T-cell (primary cell): ENCODE measurements around the gene DOK1. TPM values are rescaled to one million over a fixed set of nuclear protein-coding genes. Genes with fewer than 3 reads are reported as not detected.

Source experiments
- ATAC-seq, 4 experiments: fragments of 200-7000 bp in 3 of 4; fragments of 150-1000 bp in 1 of 4; cut with Tn5 transposase; replicated peaks in 1 of 4; 1 replicate in 3 of 4; 2 replicates in 1 of 4; pipeline ENCODE4 v1.10.0; 2021; ENCODE audit warnings: moderate library complexity in 3 of 4, mild to moderate bottlenecking in 2 of 4, moderate number of reproducible peaks in 1 of 4
- CTCF ChIA-PET, 2 donors: fragments of 300-600 bp; sonication (Branson Sonifier 250); formaldehyde crosslinking; loops; one replicate each; lab custom pipeline; 2022; ENCODE audit warnings: antibody characterized with exemption in 2 of 2; lab: Charles Lee
- POLR2A ChIA-PET, 2 donors: fragments of 300-600 bp; sonication (Branson Sonifier 250); formaldehyde crosslinking; loops; one replicate each; lab custom pipeline; 2022; ENCODE audit warnings: antibody characterized with exemption in 2 of 2; lab: Charles Lee
- DNase-seq, 35 experiments: peaks; one replicate each; pipeline versions ENCODE4 v3.0.0 to v3.0.0-alpha.2; 2013 to 2023
- H3K27ac ChIP-seq: one replicate; pipeline ENCODE4 v1.5.1; 2013; ENCODE audit warnings: low read length
- H3K27me3 ChIP-seq, 2 experiments: replicated peaks in 1 of 2; 1 replicate in 1 of 2; 2 replicates in 1 of 2; pipeline versions ENCODE4 v1.6.1 to v1.7.0; 2013; ENCODE audit warnings: low read length in 1 of 2, mixed read lengths in 1 of 2; ENCODE audit not compliant: control insufficient read depth in 2 of 2, insufficient read depth in 2 of 2; ENCODE audit errors: extremely low read depth in 1 of 2
- H3K36me3 ChIP-seq, 2 donors: 1 replicate in 1 of 2; 2 replicates in 1 of 2; pipeline versions ENCODE4 v1.6.1 to v1.7.0; 2013; ENCODE audit warnings: low read length in 1 of 2; ENCODE audit not compliant: control insufficient read depth in 2 of 2, insufficient read depth in 1 of 2; ENCODE audit errors: extremely low read depth in 1 of 2
- H3K4me1 ChIP-seq, 2 experiments: 1 replicate in 1 of 2; 2 replicates in 1 of 2; pipeline versions ENCODE4 v1.6.1 to v1.7.0; 2013; ENCODE audit warnings: low read length in 2 of 2, mixed read lengths in 1 of 2; ENCODE audit not compliant: insufficient read depth in 2 of 2, control insufficient read depth in 1 of 2; ENCODE audit errors: extremely low read depth in 1 of 2
- H3K4me3 ChIP-seq, 2 donors: 1 replicate in 1 of 2; 2 replicates in 1 of 2; pipeline versions ENCODE4 v1.5.1 to v1.7.0; 2013; ENCODE audit warnings: mild to moderate bottlenecking in 2 of 2, low read length in 1 of 2, moderate library complexity in 1 of 2; ENCODE audit not compliant: control insufficient read depth in 1 of 2; ENCODE audit errors: extremely low read depth in 1 of 2
- H3K9me3 ChIP-seq: 2 replicates; pipeline ENCODE4 v1.7.0; 2013
- H3K27ac Mint-ChIP-seq, 2 donors: one replicate each; pipeline ENCODE4 v1.8.0; 2020 to 2021; ENCODE audit warnings: mild to moderate bottlenecking in 2 of 2, mixed read lengths in 2 of 2
- H3K27me3 Mint-ChIP-seq, 2 donors: one replicate each; pipeline ENCODE4 v1.8.0; 2021 to 2022; ENCODE audit warnings: mixed read lengths in 2 of 2
- H3K36me3 Mint-ChIP-seq: one replicate; pipeline ENCODE4 v1.8.0; 2021; ENCODE audit warnings: mixed read lengths
- H3K4me1 Mint-ChIP-seq, 3 donors: one replicate each; pipeline ENCODE4 v1.8.0; 2020 to 2022; ENCODE audit warnings: mixed read lengths in 3 of 3, mild to moderate bottlenecking in 1 of 3
- H3K4me3 Mint-ChIP-seq, 3 donors: one replicate each; pipeline ENCODE4 v1.8.0; 2020 to 2022; ENCODE audit warnings: mild to moderate bottlenecking in 3 of 3, mixed read lengths in 3 of 3, moderate library complexity in 3 of 3
- H3K9me3 Mint-ChIP-seq, 3 donors: one replicate each; pipeline ENCODE4 v1.8.0; 2020 to 2022; ENCODE audit warnings: mixed read lengths in 3 of 3
- WGBS: methylation state at CpG from one replicate; pipeline ENCODE4 v1.1.5; 2013; ENCODE audit warnings: missing lambda C conversion rate; ENCODE audit not compliant: insufficient coverage; 5-methylcytosine and 5-hydroxymethylcytosine counted together
- total RNA-seq, 35 experiments: library from RNA in 6 of 35; stranded (reverse) in 6 of 35; fragments of 120-200 nt in 1 of 35; gene quantifications; one replicate each; pipeline versions ENCODE4 v1.2.1 to v1.2.4 and lab custom pipeline; 2013 to 2026

DOK1 gene
- total RNA-seq, 5 donors from 2014 or later (not counting 1 experiment from before 2014, with no cell fraction given) = 9.6 to 36.5 (median 33.0) TPM

DNA sequence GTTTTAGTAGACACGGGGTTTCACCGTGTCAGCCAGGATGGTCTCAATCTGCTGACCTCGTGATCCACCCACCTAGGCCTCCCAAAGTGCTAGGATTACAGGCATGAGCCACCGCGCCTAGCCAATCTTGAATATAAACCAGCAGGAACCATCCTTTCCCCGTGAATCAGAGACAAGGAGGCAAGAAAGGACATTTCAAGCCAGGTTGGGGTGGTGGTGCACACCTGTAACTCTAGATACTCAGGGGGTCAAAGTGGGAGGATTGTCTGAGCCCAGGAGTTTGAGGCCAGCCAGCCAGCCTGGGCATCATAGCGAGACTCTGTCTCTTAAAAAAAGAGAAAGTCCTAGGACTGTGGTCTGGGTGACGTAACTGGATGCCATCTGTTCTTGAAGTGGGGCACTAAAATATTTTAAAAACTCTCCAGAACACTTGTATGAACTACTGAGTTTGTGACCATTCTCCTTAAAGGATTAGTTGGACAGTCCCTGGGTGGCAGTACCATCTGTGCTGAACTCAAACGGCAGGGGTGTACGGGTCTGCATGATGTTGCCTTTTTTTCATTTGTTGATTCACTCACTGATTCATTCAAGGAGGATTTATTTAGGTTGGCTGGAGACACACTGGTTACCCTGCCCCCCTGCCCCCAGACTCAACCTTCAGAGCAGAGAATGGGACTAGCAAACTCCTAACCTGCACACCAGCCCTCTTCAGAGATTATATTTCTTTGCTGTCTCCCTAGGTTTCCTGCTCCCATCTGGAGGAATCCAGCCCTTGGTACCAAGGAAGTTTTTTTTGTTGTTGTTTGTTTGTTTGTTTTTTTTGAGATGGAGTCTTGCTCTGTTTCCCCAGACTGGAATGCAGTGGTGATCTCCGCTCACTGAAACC is 43.2 kb upstream of the DOK1 start:
- H3K27ac Mint-ChIP-seq = peak overlapping the region in 1 of 2 donors; percentile 19
- peaks cover 14 to 49% of the 10 kb centered on the region in 2 experiments for H3K4me1 ChIP-seq
- H3K4me3 ChIP-seq = no peak overlapping the region
- POLR2A ChIA-PET = no interaction called here
- WGBS = 58% methylated on average over 3 of the region's 11 CpGs
- no peak overlapping the region for H3K4me3 Mint-ChIP-seq
- ATAC-seq = no peak
- peaks cover 8% of the 10 kb centered on the region for H3K36me3 Mint-ChIP-seq
- no peaks in the 10 kb centered on the region for H3K36me3 ChIP-seq
- CTCF ChIA-PET = no interaction called here
- H3K27me3 ChIP-seq = peaks cover 7 to 63% of the 10 kb centered on the region in 2 experiments
- peaks cover 23 to 36% of the 10 kb centered on the region in 2 donors for H3K27me3 Mint-ChIP-seq
- H3K27ac ChIP-seq = no peak overlapping the region
- H3K9me3 ChIP-seq = no peaks in the 10 kb centered on the region
- H3K4me1 Mint-ChIP-seq = peaks cover 33 to 45% (median 36%) of the 10 kb centered on the region in 3 donors
- H3K9me3 Mint-ChIP-seq = no peaks in the 10 kb centered on the region
- no peak for DNase-seq

DNA sequence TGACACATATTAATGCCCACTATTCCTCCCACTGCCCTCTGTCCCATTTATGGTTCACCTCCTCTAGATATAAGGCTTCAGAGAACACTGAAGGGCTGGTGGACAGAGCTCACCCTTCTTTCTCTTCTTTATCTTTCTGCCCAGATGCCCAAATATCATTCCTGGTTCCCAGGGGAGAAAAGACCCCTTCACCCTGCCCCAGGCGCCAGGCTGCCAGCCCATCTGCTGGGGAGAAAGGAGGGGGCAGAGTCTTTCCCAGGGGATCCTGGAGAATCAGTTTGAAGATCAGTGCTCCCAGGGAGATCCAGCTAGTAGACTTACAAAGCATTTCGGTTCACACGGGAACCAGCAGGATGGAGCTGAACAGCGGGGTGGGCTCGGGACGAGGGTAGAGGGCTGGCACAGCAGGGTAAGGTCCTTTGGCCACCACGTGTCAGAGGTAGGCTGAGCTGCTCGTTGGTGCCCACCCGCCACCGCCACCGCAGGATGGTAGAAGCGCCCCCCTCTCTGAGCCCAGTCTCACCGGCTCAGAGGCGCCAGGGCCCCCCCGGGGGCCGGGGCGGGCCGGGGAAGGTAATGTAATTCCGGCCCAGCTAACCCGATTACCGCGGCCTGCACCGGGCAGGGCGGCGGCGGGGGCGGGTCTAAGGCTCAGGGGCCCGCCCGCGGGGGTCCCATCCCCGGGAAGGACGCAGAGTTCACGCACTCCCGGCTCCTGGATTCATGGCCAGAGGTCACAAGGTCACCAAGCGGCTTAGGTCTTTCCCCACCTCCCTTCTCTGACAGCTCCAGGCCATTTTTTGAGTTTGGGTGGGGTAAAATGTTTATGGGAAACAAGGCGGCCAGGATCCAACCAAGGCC is 41.5 kb upstream of the DOK1 start:
- peak overlapping the region in 1 of 2 donors; percentile 23 for H3K27ac Mint-ChIP-seq
- ChIA-PET CTCF (no interaction called here), POLR2A (no interaction called here)
- no peaks in the 10 kb centered on the region for H3K36me3 Mint-ChIP-seq
- Histone ChIP-seq H3K36me3 (no peaks in the 10 kb centered on the region), H3K4me3 (no peak overlapping the region), H3K9me3 (no peaks in the 10 kb centered on the region), H3K4me1 (peaks cover 10 to 42% of the 10 kb centered on the region in 2 experiments), H3K27me3 (peaks cover 12 to 72% of the 10 kb centered on the region in 2 experiments), H3K27ac (no peak overlapping the region)
- WGBS = 18% methylated on average over 24 of the region's 36 CpGs
- H3K4me1 Mint-ChIP-seq = peaks cover 23 to 38% (median 28%) of the 10 kb centered on the region in 3 donors
- H3K27me3 Mint-ChIP-seq = peaks cover 34 to 50% of the 10 kb centered on the region in 2 donors
- ATAC-seq (no peak), DNase-seq (no peak)
- H3K4me3 Mint-ChIP-seq = peak overlapping the region in 1 of 3 donors; percentile 55
- H3K9me3 Mint-ChIP-seq = no peaks in the 10 kb centered on the region

- peaks cover 12 to 78% of the 10 kb centered on the region in 2 experiments for H3K27me3 ChIP-seq
- DNase-seq (peak in 4 of 35 experiments; percentile 14 to 38 (median 22)), ATAC-seq (peak in 2 of 4 experiments; percentile 20 to 24)
- CTCF ChIA-PET = no interaction called here
- peaks cover 15 to 30% (median 21%) of the 10 kb centered on the region in 3 donors for H3K4me1 Mint-ChIP-seq
- no peaks in the 10 kb centered on the region for H3K9me3 ChIP-seq
- peak overlapping the region in 1 of 2 donors; percentile 18 for H3K4me3 ChIP-seq
- no peak overlapping the region for H3K27ac ChIP-seq
- peaks cover 7 to 36% of the 10 kb centered on the region in 2 experiments for H3K4me1 ChIP-seq
- 8% methylated on average over 47 of the region's 52 CpGs for WGBS
- H3K27ac Mint-ChIP-seq = no peak overlapping the region
- H3K4me3 Mint-ChIP-seq = peak overlapping the region; percentile 39 to 55 (median 39)
- no peaks in the 10 kb centered on the region for H3K36me3 Mint-ChIP-seq
- no peaks in the 10 kb centered on the region for H3K36me3 ChIP-seq
- peaks cover 42 to 58% of the 10 kb centered on the region in 2 donors for H3K27me3 Mint-ChIP-seq
- POLR2A ChIA-PET = no interaction called here
- H3K9me3 Mint-ChIP-seq = no peaks in the 10 kb centered on the region
Observed at GRCh38 chr2:74513605-74514367, 40.7 kb upstream of the DOK1 start.

DNA sequence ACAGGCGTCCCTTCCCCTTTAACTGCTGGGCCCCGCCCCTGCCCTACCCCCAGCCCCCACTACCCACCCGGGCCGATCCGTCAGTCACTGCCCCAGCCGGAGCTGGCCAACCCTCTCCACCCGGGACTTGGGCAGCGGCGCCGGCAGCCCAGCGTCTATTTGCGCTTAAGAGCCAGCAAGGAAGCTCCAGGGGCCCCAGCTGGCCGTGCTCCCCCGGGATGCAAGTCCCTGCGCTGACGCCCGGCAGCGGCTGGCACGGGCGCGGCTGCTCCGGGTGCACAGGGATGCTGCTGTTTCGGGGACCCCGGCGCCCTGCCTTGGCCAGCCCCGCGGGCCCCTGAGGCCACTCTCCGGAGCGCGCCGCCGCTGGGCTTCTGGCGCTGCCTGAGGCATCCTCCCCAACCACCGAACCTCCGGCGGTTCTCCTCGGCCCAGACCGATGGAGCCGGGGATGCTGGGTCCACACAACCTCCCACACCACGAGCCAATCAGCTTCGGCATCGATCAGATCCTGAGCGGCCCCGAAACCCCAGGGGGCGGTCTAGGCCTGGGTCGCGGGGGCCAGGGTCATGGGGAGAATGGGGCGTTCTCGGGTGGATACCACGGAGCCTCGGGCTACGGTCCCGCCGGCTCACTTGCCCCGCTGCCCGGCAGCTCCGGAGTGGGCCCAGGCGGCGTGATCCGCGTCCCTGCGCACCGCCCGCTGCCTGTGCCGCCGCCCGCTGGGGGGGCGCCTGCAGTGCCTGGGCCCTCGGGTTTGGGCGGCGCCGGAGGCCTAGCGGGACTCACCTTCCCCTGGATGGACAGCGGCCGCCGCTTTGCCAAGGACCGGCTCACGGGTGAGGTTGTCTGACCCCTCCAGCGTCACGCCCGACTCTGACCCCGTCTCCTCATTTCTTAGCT is 39.9 kb upstream of the DOK1 start, which contains the start of gene TLX2:
TSS of gene TLX2 (plus strand) at position 83 of the 903 bp plus-strand sequence. CDS start at position 440, 357 bp downstream.
- H3K36me3 Mint-ChIP-seq = no peaks in the 10 kb centered on the region
- POLR2A ChIA-PET = interaction anchor here in 1 of 2 donors (0.5 to 0.6 kb wide), 2 partner anchors 70 to 172 kb away, joined by 3 read pairs; no protein-coding TSS in a partner anchor
- Histone ChIP-seq H3K27ac (no peak within 1 kb of the TSS), H3K4me3 (peak within 1 kb of the TSS; percentile 18 to 50), H3K27me3 (peaks cover 12 to 85% of the 10 kb centered on the region in 2 experiments), H3K9me3 (no peaks in the 10 kb centered on the region), H3K36me3 (no peaks in the 10 kb centered on the region), H3K4me1 (peaks cover 7 to 36% of the 10 kb centered on the region in 2 experiments)
- peak within 1 kb of the TSS; percentile 65 to 74 (median 70) for H3K4me3 Mint-ChIP-seq
- H3K9me3 Mint-ChIP-seq = no peaks in the 10 kb centered on the region
- DNase-seq (peak in 1 of 35 experiments; percentile 33), ATAC-seq (peak in 3 of 4 experiments; percentile 13 to 24 (median 18))
- peaks cover 14 to 29% (median 21%) of the 10 kb centered on the region in 3 donors for H3K4me1 Mint-ChIP-seq
- H3K27ac Mint-ChIP-seq = no peak within 1 kb of the TSS
- CTCF ChIA-PET = no interaction called here
- 5% methylated on average over 70 of the region's 82 CpGs for WGBS
- H3K27me3 Mint-ChIP-seq = peaks cover 47 to 66% of the 10 kb centered on the region in 2 donors

GRCh38 chr2:74515271-74515980 is 39.1 kb upstream of the DOK1 start:
- DNase-seq (peak in 2 of 35 experiments; percentile 16 to 29), ATAC-seq (peak in 3 of 4 experiments; percentile 4 to 27 (median 21))
- H3K9me3 Mint-ChIP-seq = no peaks in the 10 kb centered on the region
- 8% methylated on average over 51 of the region's 60 CpGs for WGBS
- peaks cover 14 to 29% (median 21%) of the 10 kb centered on the region in 3 donors for H3K4me1 Mint-ChIP-seq
- peaks cover 13 to 84% of the 10 kb centered on the region in 2 experiments for H3K27me3 ChIP-seq
- CTCF ChIA-PET = no interaction called here
- peak overlapping the region; percentile 31 to 66 for H3K4me3 ChIP-seq
- H3K4me3 Mint-ChIP-seq = peak overlapping the region; percentile 65 to 74 (median 70)
- no peak overlapping the region for H3K27ac Mint-ChIP-seq
- H3K36me3 ChIP-seq = no peaks in the 10 kb centered on the region
- peaks cover 54 to 74% of the 10 kb centered on the region in 2 donors for H3K27me3 Mint-ChIP-seq
- POLR2A ChIA-PET = interaction anchor here in 1 of 2 donors (0.6 kb wide), 1 partner anchor 69 kb away, joined by 3 read pairs; no protein-coding TSS in a partner anchor
- no peaks in the 10 kb centered on the region for H3K36me3 Mint-ChIP-seq
- H3K9me3 ChIP-seq = no peaks in the 10 kb centered on the region
- H3K4me1 ChIP-seq = peaks cover 7 to 36% of the 10 kb centered on the region in 2 experiments
- no peak overlapping the region for H3K27ac ChIP-seq
